Transverse colon (tissue), 3 donors: Measurements from ENCODE around the gene KRT72.

Experiments used
- CTCF ChIP-seq, 5 experiments: fragments of 200-600 bp in 3 of 5; fragments of 450-650 bp in 2 of 5; sonication (generic) in 3 of 5; IDR thresholded peaks; 1 replicate in 2 of 5; 2 replicates in 3 of 5; pipeline ENCODE4 v1.5.1; 2016 to 2017; ENCODE audit warnings: antibody characterized with exemption in 5 of 5, inconsistent platforms in 3 of 5, mild to moderate bottlenecking in 2 of 5, moderate library complexity in 1 of 5
- EP300 ChIP-seq: sonication (generic); formaldehyde crosslinking; IDR thresholded peaks from one replicate; pipeline ENCODE4 v1.6.1; 2017; ENCODE audit warnings: antibody characterized with exemption, low read depth
- POLR2A ChIP-seq: fragments of 450-650 bp; IDR thresholded peaks from one replicate; pipeline ENCODE4 v1.6.1; 2016; ENCODE audit warnings: antibody characterized with exemption, mild to moderate bottlenecking, moderate library complexity

GRCh38 chr12:52552681-52553195 is 48.5 kb downstream of the KRT72 start, which contains the start of gene KRT71:
- TF ChIP-seq CTCF (IDR thresholded peaks at IDR 0.05), result no peak
- TF ChIP-seq EP300, result no peak
- TF ChIP-seq POLR2A, result no peak
